DMS79 (cell line): ENCODE results near the gene LRIT3.

Experiments used
- DNase-seq: peaks from one replicate; lab custom pipeline; 2025; lab: John Stamatoyannopoulos, UW

The LRIT3 gene

DNA sequence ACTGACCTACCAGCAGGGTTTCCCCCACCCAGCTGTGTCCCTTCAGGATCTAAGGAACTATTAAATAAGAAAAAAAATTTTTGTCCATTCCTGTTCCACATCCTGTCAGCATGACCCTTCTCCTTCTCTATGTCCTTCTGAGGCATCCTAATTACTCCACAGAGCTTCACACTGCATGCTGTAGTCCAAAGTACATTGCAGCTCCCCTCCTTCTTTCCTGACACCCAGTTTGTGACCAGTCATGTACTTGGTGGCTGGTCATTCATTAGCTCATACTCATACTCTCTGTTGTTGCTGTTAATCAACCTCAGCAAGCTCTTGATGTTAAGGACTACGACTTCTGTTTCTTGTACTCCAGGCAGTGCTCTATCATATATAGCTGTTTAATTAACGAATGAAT, 62.3 kb downstream of the LRIT3 start:
- DNase-seq, result no peak

DNA sequence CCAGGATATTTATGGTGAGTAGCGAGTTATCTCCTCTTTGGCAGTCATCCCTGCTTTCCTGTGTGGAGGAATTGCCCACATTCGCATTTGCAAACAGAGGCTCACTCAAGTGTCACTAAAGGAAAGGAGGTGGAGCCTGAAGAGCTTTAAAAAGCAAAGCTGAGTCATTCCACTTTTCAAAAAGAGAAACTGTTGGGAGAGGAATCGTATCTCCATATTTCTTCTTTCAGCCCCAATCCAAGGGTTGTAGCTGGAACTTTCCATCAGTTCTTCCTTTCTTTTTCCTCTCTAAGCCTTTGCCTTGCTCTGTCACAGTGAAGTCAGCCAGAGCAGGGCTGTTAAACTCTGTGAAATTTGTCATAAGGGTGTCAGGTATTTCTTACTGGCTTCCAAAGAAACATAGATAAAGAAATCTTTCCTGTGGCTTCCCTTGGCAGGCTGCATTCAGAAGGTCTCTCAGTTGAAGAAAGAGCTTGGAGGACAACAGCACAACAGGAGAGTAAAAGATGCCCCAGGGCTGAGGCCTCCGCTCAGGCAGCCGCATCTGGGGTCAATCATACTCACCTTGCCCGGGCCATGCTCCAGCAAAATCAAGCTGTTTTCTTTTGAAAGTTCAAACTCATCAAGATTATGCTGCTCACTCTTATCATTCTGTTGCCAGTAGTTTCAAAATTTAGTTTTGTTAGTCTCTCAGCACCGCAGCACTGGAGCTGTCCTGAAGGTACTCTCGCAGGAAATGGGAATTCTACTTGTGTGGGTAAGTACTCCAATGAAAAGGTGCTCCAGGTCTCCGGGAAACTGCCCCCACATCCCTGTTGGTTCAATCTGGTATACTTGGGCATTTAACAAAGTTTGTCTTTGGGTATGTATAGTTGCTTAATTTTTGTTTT, 65.0 kb downstream of the LRIT3 start, which contains the start of gene EGF:
Gene EGF (plus strand): TSS at position 178 of the 890 bp plus-strand sequence. CDS start 453 bp downstream, at position 631.
- DNase-seq, result no peak

DNA sequence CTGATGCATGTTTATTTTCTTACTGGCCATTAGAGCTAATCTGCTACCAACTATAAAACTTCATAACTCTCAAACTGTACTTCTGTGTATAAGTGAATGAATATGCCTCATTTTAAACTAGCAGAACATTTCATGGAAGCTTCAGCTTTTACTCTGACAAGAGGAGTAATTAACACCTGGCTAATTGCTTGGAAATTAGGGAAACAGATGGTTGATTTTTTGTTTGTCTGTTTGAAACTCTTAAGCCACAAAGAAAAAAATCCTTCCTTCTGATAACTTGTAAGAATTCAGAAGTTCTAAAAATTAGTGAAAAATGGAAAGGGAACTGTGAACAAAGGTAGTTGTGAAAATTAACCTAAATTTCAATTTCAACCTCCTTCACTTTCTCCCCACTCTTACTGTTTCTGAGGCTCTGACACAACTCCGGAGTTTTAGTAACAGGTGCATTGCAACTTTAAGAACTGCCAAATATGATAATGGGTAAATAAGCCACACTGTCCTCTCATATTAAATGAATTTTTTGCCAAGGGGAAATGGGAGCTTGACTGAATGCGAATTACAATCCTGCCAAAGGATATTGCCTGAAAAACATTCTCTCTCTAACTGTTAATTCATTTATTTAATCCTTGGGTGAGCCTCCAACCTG, 65.8 kb downstream of the LRIT3 start:
- no peak for DNase-seq

DNA sequence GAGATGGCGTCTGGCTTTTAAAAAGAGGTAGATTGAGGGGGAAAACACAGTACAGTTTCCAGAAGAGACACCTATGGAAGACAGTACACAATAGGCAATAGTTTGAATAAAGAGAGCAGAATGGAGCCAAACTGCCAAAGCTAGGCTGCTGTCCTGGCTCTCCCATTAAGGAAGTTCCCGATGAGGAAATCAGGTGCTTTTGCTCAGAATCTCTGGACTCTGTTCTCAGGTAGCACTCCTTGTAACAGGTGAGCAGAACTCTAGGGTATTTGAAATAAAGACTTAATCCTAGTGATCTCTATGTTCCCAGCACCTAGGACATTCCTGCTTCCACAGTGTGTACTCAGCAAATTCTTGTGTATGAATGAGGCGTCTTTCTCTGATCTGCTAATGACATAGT, 66.4 kb downstream of the LRIT3 start:
- DNase-seq, result no peak

DNA sequence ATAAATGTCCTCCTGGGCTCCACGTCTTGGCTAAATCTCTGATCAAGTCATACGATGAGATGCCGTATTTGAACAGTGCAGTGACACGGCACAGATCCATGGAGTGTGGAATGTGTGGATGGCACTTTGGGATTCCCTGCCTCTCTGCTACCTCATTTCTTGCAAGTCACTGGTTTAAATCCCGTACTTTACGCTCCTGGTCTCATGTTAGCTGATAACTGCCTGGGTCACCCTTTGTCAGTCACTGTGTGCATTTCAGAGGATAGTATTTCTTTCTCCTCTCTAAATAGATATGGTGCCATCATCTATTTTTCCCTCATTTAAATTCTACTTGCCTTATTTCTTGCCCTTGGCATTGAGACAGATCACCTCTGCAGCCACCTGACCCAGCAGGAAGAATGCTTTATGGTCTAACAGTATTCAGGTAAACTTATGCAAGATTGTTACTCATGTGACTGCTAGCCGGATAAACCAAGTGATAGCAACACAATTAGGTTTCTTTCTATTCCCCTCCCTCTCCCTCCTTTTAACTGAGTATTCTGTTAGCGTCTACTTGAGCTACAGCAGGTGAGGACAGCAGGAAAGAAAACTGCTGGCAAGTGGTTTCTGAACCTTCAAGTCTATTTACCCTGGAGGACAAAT, 67.6 kb downstream of the LRIT3 start:
- no peak for DNase-seq

DNA sequence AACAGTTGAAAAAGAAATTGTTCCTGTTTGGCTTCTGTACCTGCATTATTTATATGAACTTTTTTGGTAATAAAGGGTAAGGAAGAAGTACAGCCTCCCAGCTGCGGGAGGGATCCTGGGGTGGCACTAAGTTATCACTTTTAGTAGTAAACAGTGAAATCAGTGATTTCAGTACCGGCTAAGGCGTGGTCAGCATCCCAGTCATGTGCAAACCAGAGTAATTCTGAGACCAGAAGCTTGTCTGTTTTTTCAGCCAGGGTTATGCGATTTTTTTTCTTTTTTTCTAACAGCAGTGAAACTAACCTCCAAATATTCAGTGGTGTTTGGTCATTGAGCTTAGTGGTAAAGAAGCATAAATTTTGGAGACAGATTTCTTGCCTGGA, 68.1 kb downstream of the LRIT3 start:
- no peak for DNase-seq

DNA sequence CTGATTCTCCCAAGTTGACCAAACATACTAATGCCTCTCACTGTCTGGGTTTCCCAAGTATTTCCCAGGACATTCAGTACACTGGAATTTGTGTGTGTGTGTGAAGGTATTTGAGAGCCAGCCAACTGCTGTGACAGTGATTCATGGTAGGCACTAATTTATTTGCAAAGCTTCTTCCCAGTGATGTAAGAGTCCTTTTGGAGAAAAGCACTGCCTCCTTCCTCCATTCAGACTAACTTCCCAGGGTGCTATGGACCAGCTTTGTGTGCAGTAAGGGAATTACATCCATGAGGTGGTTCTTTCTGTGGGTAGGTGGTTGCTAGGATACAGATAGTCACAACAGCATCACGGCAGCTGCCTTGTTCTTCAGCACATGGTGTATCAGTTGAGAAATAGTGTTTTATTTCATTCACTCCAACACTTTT, 73.5 kb downstream of the LRIT3 start:
- no peak for DNase-seq
